CD4-positive, CD25-positive, alpha-beta regulatory T cell (primary cell): ENCODE results near the gene ABHD16A. TPM values are rescaled to one million over a fixed set of nuclear protein-coding genes. Genes with fewer than 3 reads are reported as not detected.

Experiments
- ATAC-seq, 2 donors: fragments of 150-1000 bp; cut with Tn5 transposase; one replicate each; pipeline ENCODE4 v1.10.0; 2021; ENCODE audit warnings: low read depth in 2 of 2, moderate number of reproducible peaks in 2 of 2, moderate library complexity in 1 of 2
- DNase-seq, 3 donors: peaks; one replicate each; pipeline versions ENCODE4 v3.0.0 to v3.0.0-alpha.2; 2012 to 2022; ENCODE audit warnings: mixed read lengths in 1 of 3
- H3K27ac ChIP-seq: one replicate; pipeline ENCODE4 v1.7.0; 2013; ENCODE audit warnings: mild to moderate bottlenecking, low read length; ENCODE audit not compliant: insufficient read depth, poor library complexity, severe bottlenecking
- H3K27me3 ChIP-seq: one replicate; pipeline ENCODE4 v1.7.0; 2013; ENCODE audit warnings: low read length; ENCODE audit not compliant: control insufficient read depth, insufficient read depth
- H3K36me3 ChIP-seq: one replicate; pipeline ENCODE4 v1.7.0; 2013; ENCODE audit warnings: mild to moderate bottlenecking, low read length, moderate library complexity; ENCODE audit not compliant: control insufficient read depth, insufficient read depth
- H3K4me1 ChIP-seq: 2 replicates; pipeline ENCODE4 v1.7.0; 2013; ENCODE audit warnings: mild to moderate bottlenecking, low read length; ENCODE audit not compliant: insufficient read depth, control insufficient read depth, poor library complexity, severe bottlenecking
- H3K4me3 ChIP-seq: one replicate; pipeline ENCODE4 v1.7.0; 2013; ENCODE audit warnings: low read depth, mild to moderate bottlenecking, low read length, moderate library complexity
- H3K9me3 ChIP-seq, 2 experiments: 1 replicate in 1 of 2; 2 replicates in 1 of 2; pipeline ENCODE4 v1.7.0; 2013; ENCODE audit warnings: low read length in 2 of 2, mild to moderate bottlenecking in 1 of 2, moderate library complexity in 1 of 2; ENCODE audit not compliant: control insufficient read depth in 2 of 2
- H3K27ac Mint-ChIP-seq, 3 donors: one replicate each; pipeline ENCODE4 v1.8.0; 2020 to 2022; ENCODE audit warnings: mild to moderate bottlenecking in 3 of 3, mixed read lengths in 3 of 3, moderate library complexity in 2 of 3
- H3K27me3 Mint-ChIP-seq: one replicate; pipeline ENCODE4 v1.8.0; 2022; ENCODE audit warnings: mild to moderate bottlenecking, mixed read lengths
- H3K36me3 Mint-ChIP-seq: one replicate; pipeline ENCODE4 v1.8.0; 2020; ENCODE audit warnings: mixed read lengths
- H3K4me1 Mint-ChIP-seq, 4 donors: one replicate each; pipeline ENCODE4 v1.8.0; 2020 to 2022; ENCODE audit warnings: mixed read lengths in 4 of 4, mild to moderate bottlenecking in 1 of 4
- H3K4me3 Mint-ChIP-seq, 4 donors: one replicate each; pipeline ENCODE4 v1.8.0; 2020 to 2022; ENCODE audit warnings: mild to moderate bottlenecking in 4 of 4, mixed read lengths in 4 of 4, moderate library complexity in 3 of 4
- H3K9me3 Mint-ChIP-seq, 7 donors: one replicate each; pipeline ENCODE4 v1.8.0; 2020 to 2022; ENCODE audit warnings: mixed read lengths in 7 of 7, mild to moderate bottlenecking in 3 of 7, moderate library complexity in 2 of 7
- polyA plus RNA-seq, 4 donors: library from polyadenylated mRNA; unstranded; fragments of 300-500 nt; fragmentation: Illumina TruSeq; gene quantifications; one replicate each; pipeline ENCODE4 v1.2.3, GENCODE V29; 2021
- total RNA-seq: library from RNA; stranded (reverse); gene quantifications from one replicate; pipeline ENCODE4 v1.2.3, GENCODE V29; 2022

Gene ABHD16A
- total and polyA plus RNA-seq, 5 donors from 2014 or later = 33.4 to 78.4 (median 36.6) TPM

- no peaks in the 10 kb centered on the region for H3K27me3 ChIP-seq
- H3K9me3 Mint-ChIP-seq = no peaks in the 10 kb centered on the region
- H3K9me3 ChIP-seq = no peaks in the 10 kb centered on the region
- H3K27ac Mint-ChIP-seq = peak overlapping the region in 1 of 3 donors; percentile 6
- H3K4me3 ChIP-seq = no peak overlapping the region
- H3K4me1 ChIP-seq = no peaks in the 10 kb centered on the region
- H3K36me3 ChIP-seq = peaks cover 67% of the 10 kb centered on the region
- no peak overlapping the region for H3K4me3 Mint-ChIP-seq
- H3K36me3 Mint-ChIP-seq = peaks cover 40% of the 10 kb centered on the region
- H3K4me1 Mint-ChIP-seq = peaks cover 5 to 16% (median 9%) of the 10 kb centered on the region in 4 donors
- no peak for ATAC-seq
- H3K27ac ChIP-seq = no peak overlapping the region
- no peak for DNase-seq
- H3K27me3 Mint-ChIP-seq = no peaks in the 10 kb centered on the region
These were observed 9.6 kb downstream of the ABHD16A start for GRCh38 chr6:31693535-31693934.

GRCh38 chr6:31692886-31693285 is 10.2 kb downstream of the ABHD16A start:
- no peaks in the 10 kb centered on the region for H3K9me3 ChIP-seq
- no peaks in the 10 kb centered on the region for H3K4me1 ChIP-seq
- Mint-ChIP-seq H3K9me3 (no peaks in the 10 kb centered on the region), H3K27me3 (no peaks in the 10 kb centered on the region), H3K4me1 (peaks cover 3 to 13% (median 7%) of the 10 kb centered on the region in 4 donors), H3K36me3 (peaks cover 41% of the 10 kb centered on the region), H3K4me3 (no peak overlapping the region), H3K27ac (peak overlapping the region in 1 of 3 donors; percentile 36)
- H3K4me3 ChIP-seq = no peak overlapping the region
- no peaks in the 10 kb centered on the region for H3K27me3 ChIP-seq
- DNase-seq (no peak), ATAC-seq (no peak)
- H3K36me3 ChIP-seq = peaks cover 72% of the 10 kb centered on the region
- H3K27ac ChIP-seq = no peak overlapping the region

- Mint-ChIP-seq H3K4me3 (peak overlapping the region in 1 of 4 donors; percentile 16), H3K27me3 (no peaks in the 10 kb centered on the region), H3K9me3 (no peaks in the 10 kb centered on the region), H3K36me3 (peaks cover 39% of the 10 kb centered on the region), H3K27ac (no peak overlapping the region), H3K4me1 (peaks cover 0 to 8% (median 2%) of the 10 kb centered on the region in 4 donors)
- Histone ChIP-seq H3K4me1 (no peaks in the 10 kb centered on the region), H3K27me3 (no peaks in the 10 kb centered on the region), H3K4me3 (no peak overlapping the region), H3K27ac (no peak overlapping the region), H3K36me3 (peaks cover 73% of the 10 kb centered on the region), H3K9me3 (no peaks in the 10 kb centered on the region)
- ATAC-seq (no peak), DNase-seq (no peak)
These were observed 10.8 kb downstream of the ABHD16A start for GRCh38 chr6:31692353-31692752.

GRCh38 chr6:31691564-31692108 is 11.5 kb downstream of the ABHD16A start:
- no peak for ATAC-seq
- no peaks in the 10 kb centered on the region for H3K27me3 ChIP-seq
- Mint-ChIP-seq H3K27ac (no peak overlapping the region), H3K27me3 (no peaks in the 10 kb centered on the region), H3K4me1 (peaks cover 0 to 3% (median 0%) of the 10 kb centered on the region in 4 donors), H3K36me3 (peaks cover 33% of the 10 kb centered on the region), H3K9me3 (no peaks in the 10 kb centered on the region), H3K4me3 (no peak overlapping the region)
- no peak overlapping the region for H3K27ac ChIP-seq
- H3K36me3 ChIP-seq = peaks cover 77% of the 10 kb centered on the region
- H3K9me3 ChIP-seq = no peaks in the 10 kb centered on the region
- DNase-seq = no peak
- no peak overlapping the region for H3K4me3 ChIP-seq
- H3K4me1 ChIP-seq = no peaks in the 10 kb centered on the region

GRCh38 chr6:31691078-31691463 is 12.1 kb downstream of the ABHD16A start:
- Histone ChIP-seq H3K4me3 (no peak overlapping the region), H3K36me3 (peaks cover 78% of the 10 kb centered on the region), H3K27me3 (no peaks in the 10 kb centered on the region), H3K9me3 (no peaks in the 10 kb centered on the region), H3K27ac (no peak overlapping the region), H3K4me1 (no peaks in the 10 kb centered on the region)
- no peak for DNase-seq
- H3K36me3 Mint-ChIP-seq = peaks cover 37% of the 10 kb centered on the region
- no peak overlapping the region for H3K4me3 Mint-ChIP-seq
- H3K4me1 Mint-ChIP-seq = peaks cover 0 to 3% (median 0%) of the 10 kb centered on the region in 4 donors
- H3K27me3 Mint-ChIP-seq = no peaks in the 10 kb centered on the region
- H3K27ac Mint-ChIP-seq = peak overlapping the region in 1 of 3 donors; percentile 22
- no peaks in the 10 kb centered on the region for H3K9me3 Mint-ChIP-seq
- no peak for ATAC-seq

GRCh38 chr6:31690231-31691077 is 12.7 kb downstream of the ABHD16A start:
- peaks cover 0 to 3% (median 0%) of the 10 kb centered on the region in 4 donors for H3K4me1 Mint-ChIP-seq
- H3K27me3 ChIP-seq = no peaks in the 10 kb centered on the region
- no peaks in the 10 kb centered on the region for H3K9me3 Mint-ChIP-seq
- ATAC-seq = no peak
- H3K27me3 Mint-ChIP-seq = no peaks in the 10 kb centered on the region
- H3K4me1 ChIP-seq = no peaks in the 10 kb centered on the region
- H3K4me3 ChIP-seq = no peak overlapping the region
- H3K27ac ChIP-seq = no peak overlapping the region
- peak overlapping the region in 1 of 4 donors; percentile 68 for H3K4me3 Mint-ChIP-seq
- peak overlapping the region in 2 of 3 donors; percentile 22 to 31 for H3K27ac Mint-ChIP-seq
- H3K9me3 ChIP-seq = no peaks in the 10 kb centered on the region
- peaks cover 37% of the 10 kb centered on the region for H3K36me3 Mint-ChIP-seq
- DNase-seq = no peak
- peaks cover 82% of the 10 kb centered on the region for H3K36me3 ChIP-seq

- no peak overlapping the region for H3K27ac ChIP-seq
- H3K4me3 Mint-ChIP-seq = no peak overlapping the region
- DNase-seq = no peak
These were observed 13.6 kb downstream of the ABHD16A start for GRCh38 chr6:31689249-31690110.

More at GRCh38 chr6:31689249-31690110, 13.6 kb downstream of the ABHD16A start:
- Histone ChIP-seq H3K27me3 (no peaks in the 10 kb centered on the region), H3K9me3 (no peaks in the 10 kb centered on the region), H3K4me1 (no peaks in the 10 kb centered on the region), H3K4me3 (no peak overlapping the region), H3K36me3 (peaks cover 76% of the 10 kb centered on the region)
- H3K27me3 Mint-ChIP-seq = no peaks in the 10 kb centered on the region
- H3K27ac Mint-ChIP-seq = peak overlapping the region in 1 of 3 donors; percentile 59
- H3K4me1 Mint-ChIP-seq = peaks cover 0 to 3% (median 0%) of the 10 kb centered on the region in 4 donors
- ATAC-seq = no peak
- peaks cover 32% of the 10 kb centered on the region for H3K36me3 Mint-ChIP-seq
- H3K9me3 Mint-ChIP-seq = no peaks in the 10 kb centered on the region
